K562 (cell line): ENCODE data around the gene CARD14. TPM values are rescaled to one million over a fixed set of nuclear protein-coding genes. Genes with fewer than 3 reads are reported as not detected.

ENCODE experiments used
- ATAC-seq: fragments of 200-7000 bp; cut with Tn5 transposase; 3 replicates; pipeline ENCODE4 v1.9.1; 2020; ENCODE audit warnings: moderate library complexity
- BruUV-seq: library from RNA; stranded (reverse); fragments of 400-500 nt; replicated peaks from 2 replicates; lab custom pipeline; 2021; lab: Mats Ljungman, UMichigan
- CTCF ChIA-PET: fragments of 300-600 bp; formaldehyde crosslinking; extraction: SDS; loops from one replicate; lab custom pipeline; 2021; ENCODE audit warnings: low intra/inter-chr PET ratio; lab: Yijun Ruan, JAX
- POLR2A ChIA-PET: fragments of 300-600, 350-650 bp; sonication (Branson Sonifier 250); formaldehyde crosslinking; extraction: SDS; loops from one replicate; lab custom pipeline; 2021; ENCODE audit warnings: antibody characterized with exemption, inconsistent platforms; lab: Yijun Ruan, JAX
- DNase-seq, 4 experiments: peaks; one replicate each; pipeline versions ENCODE4 v3.0.0 to v3.0.0-alpha.2; 2011 to 2018; ENCODE audit warnings: low spot score in 3 of 4, mixed read lengths in 3 of 4; ENCODE audit errors: extremely low read depth in 1 of 4
- FAIRE-seq: peaks from 2 replicates; lab custom pipeline; 2011; peaks lifted over from hg19 to GRCh38; lab: Jason Lieb, UNC
- H2AFZ ChIP-seq: 2 replicates; pipeline ENCODE4 v1.6.0; 2011; ENCODE audit warnings: low read depth, low read length, control low read depth, inconsistent platforms
- H3K27ac ChIP-seq: fragments of 200-600 bp; 3 replicates; pipeline ENCODE4 v1.8.0; 2011; ENCODE audit warnings: low read depth, mild to moderate bottlenecking, control low read depth, inconsistent platforms, low read length, moderate library complexity, mixed read lengths; ENCODE audit errors: extremely low read depth
- H3K27me3 ChIP-seq, 2 experiments: fragments of 300-600 bp in 1 of 2; 2 replicates in 1 of 2; 3 replicates in 1 of 2; pipeline versions ENCODE4 v1.6.0 to v1.8.0; 2011; ENCODE audit warnings: inconsistent platforms in 2 of 2, low read length in 2 of 2, mild to moderate bottlenecking in 1 of 2, mixed read lengths in 1 of 2, moderate library complexity in 1 of 2; ENCODE audit not compliant: control insufficient read depth in 2 of 2, insufficient read depth in 2 of 2
- H3K36me3 ChIP-seq: fragments of 300-600 bp; 3 replicates; pipeline ENCODE4 v1.8.0; 2011; ENCODE audit warnings: mild to moderate bottlenecking, low read length, inconsistent platforms; ENCODE audit not compliant: control insufficient read depth, insufficient read depth
- H3K4me1 ChIP-seq, 2 experiments: fragments of 200-600 bp in 1 of 2; replicated peaks in 1 of 2; 2 replicates in 1 of 2; 3 replicates in 1 of 2; pipeline versions ENCODE4 v1.5.1 to v1.8.0; 2011; ENCODE audit warnings: inconsistent platforms in 2 of 2, low read length in 2 of 2, mild to moderate bottlenecking in 1 of 2, mixed read lengths in 1 of 2, moderate library complexity in 1 of 2; ENCODE audit not compliant: control insufficient read depth in 2 of 2, insufficient read depth in 2 of 2
- H3K4me2 ChIP-seq: 2 replicates; pipeline ENCODE4 v1.6.1; 2011; ENCODE audit warnings: low read length, control low read depth, inconsistent platforms, mixed read lengths; ENCODE audit not compliant: insufficient read depth
- H3K4me3 ChIP-seq: fragments of 200-600 bp; sonication (generic), shearing (Covaris generic); 2 replicates; pipeline ENCODE4 v1.5.1; 2016; ENCODE audit warnings: control low read depth, inconsistent platforms
- H3K79me2 ChIP-seq: fragments of 200-600 bp; 3 replicates; pipeline ENCODE4 v1.8.0; 2011; ENCODE audit warnings: low read length, inconsistent platforms; ENCODE audit not compliant: control insufficient read depth, insufficient read depth
- H3K9ac ChIP-seq, 2 experiments: 2 replicates each; pipeline versions ENCODE4 v1.6.0 to v1.6.1; 2011; ENCODE audit warnings: low read depth in 2 of 2, low read length in 2 of 2, control low read depth in 1 of 2, inconsistent platforms in 1 of 2, mild to moderate bottlenecking in 1 of 2, mixed read lengths in 1 of 2; ENCODE audit not compliant: insufficient read depth in 1 of 2
- H3K9me1 ChIP-seq: one replicate; pipeline ENCODE4 v1.6.0; 2011; ENCODE audit warnings: inconsistent platforms, mild to moderate bottlenecking, low read length, moderate library complexity; ENCODE audit not compliant: control insufficient read depth, insufficient read depth
- H3K9me3 ChIP-seq: replicated peaks from 2 replicates; pipeline ENCODE4 v1.5.1; 2011; ENCODE audit warnings: low read depth, low read length, inconsistent platforms; ENCODE audit not compliant: control insufficient read depth, insufficient read depth
- H4K20me1 ChIP-seq: replicated peaks from 2 replicates; pipeline ENCODE4 v1.6.1; 2011; ENCODE audit warnings: low read length, inconsistent platforms, mixed read lengths; ENCODE audit not compliant: control insufficient read depth, insufficient read depth
- BRCA1 ChIP-seq, 2 experiments: fragments of 450-650 bp in 1 of 2; sonication (generic) in 1 of 2; formaldehyde crosslinking in 1 of 2; IDR thresholded peaks; 2 replicates each; pipeline versions ENCODE4 v1.5.0 to v1.6.1; 2017 to 2020; ENCODE audit warnings: mild to moderate bottlenecking in 1 of 2, missing genetic modification reagents in 1 of 2
- COPS2 ChIP-seq: fragments of 450-650 bp; conservative IDR thresholded peaks from 2 replicates; pipeline ENCODE4 v1.6.1; 2016; ENCODE audit warnings: mild to moderate bottlenecking, moderate library complexity
- DMBX1 ChIP-seq: fragments of 250-450 bp; sonication (Bioruptor Pico); IDR thresholded peaks from 2 replicates; pipeline ENCODE4 v1.8.0; 2022; ENCODE audit warnings: inconsistent platforms, mild to moderate bottlenecking, moderate library complexity, borderline replicate concordance
- FOXK2 ChIP-seq, 2 experiments: fragments of 450-650 bp; IDR thresholded peaks in 1 of 2; conservative IDR thresholded peaks in 1 of 2; 2 replicates each; pipeline ENCODE4 v1.6.1; 2016; ENCODE audit warnings: low read depth in 2 of 2, mild to moderate bottlenecking in 1 of 2
- HDAC8 ChIP-seq: fragments of 450-650 bp; IDR thresholded peaks from 2 replicates; pipeline ENCODE4 v1.6.1; 2016; ENCODE audit warnings: mild to moderate bottlenecking, missing genetic modification characterization, moderate library complexity, missing compliant biosample characterization
- HMG20A ChIP-seq: fragments of 450-650 bp; formaldehyde crosslinking; conservative IDR thresholded peaks from 2 replicates; pipeline ENCODE4 v1.4.0; 2020; ENCODE audit warnings: mild to moderate bottlenecking, mixed read lengths
- MEF2A ChIP-seq: IDR thresholded peaks from 2 replicates; pipeline ENCODE4 v1.6.1; 2011; ENCODE audit warnings: low read depth, mild to moderate bottlenecking, low read length, moderate library complexity; ENCODE audit not compliant: control insufficient read depth
- MYBL2 ChIP-seq, 2 experiments: fragments of 450-650 bp in 1 of 2; sonication (generic) in 1 of 2; formaldehyde crosslinking in 1 of 2; IDR thresholded peaks; 2 replicates each; pipeline versions ENCODE4 v1.6.1 to v1.8.1; 2017 to 2022; ENCODE audit warnings: borderline replicate concordance in 1 of 2, inconsistent platforms in 1 of 2, low read depth in 1 of 2, mild to moderate bottlenecking in 1 of 2, missing genetic modification reagents in 1 of 2, moderate library complexity in 1 of 2
- OTX1 ChIP-seq: fragments of 450-650 bp; formaldehyde crosslinking; IDR thresholded peaks from 2 replicates; pipeline ENCODE4 v1.4.0; 2022; ENCODE audit warnings: mild to moderate bottlenecking
- PTRF ChIP-seq: fragments of 450-650 bp; IDR thresholded peaks from 2 replicates; pipeline ENCODE4 v1.6.1; 2016; ENCODE audit warnings: mild to moderate bottlenecking, missing genetic modification characterization, missing compliant biosample characterization
- SP1 ChIP-seq: sonication (generic); formaldehyde crosslinking; IDR thresholded peaks from 2 replicates; pipeline ENCODE4 v1.8.1; 2022; ENCODE audit warnings: mild to moderate bottlenecking, missing genetic modification reagents
- TBL1XR1 ChIP-seq, 2 experiments: IDR thresholded peaks; 2 replicates each; pipeline ENCODE4 v1.6.1; 2012; ENCODE audit warnings: improper control_type of control experiment in 2 of 2, low read length in 2 of 2, mild to moderate bottlenecking in 1 of 2
- ZNF695 ChIP-seq: fragments of 450-650 bp; formaldehyde crosslinking; IDR thresholded peaks from 2 replicates; pipeline ENCODE4 v1.4.0; 2020; ENCODE audit warnings: mild to moderate bottlenecking, moderate library complexity
- WGBS: fragments of 100-300 bp; shearing (Covaris generic); methylation state at CpG from one replicate; pipeline ENCODE4 v1.1.6; 2016; ENCODE audit warnings: low coverage, mixed read lengths; ENCODE audit not compliant: insufficient coverage; ENCODE audit errors: missing lambda C conversion rate; 5-methylcytosine and 5-hydroxymethylcytosine counted together
- in situ Hi-C: fragments of 300-500 bp; cut with MboI; formaldehyde crosslinking; loops from 4 replicates; pipeline ENCODE4 v1.15.0; 2018; ENCODE audit warnings: inconsistent platforms, mixed read lengths
- intact Hi-C: fragments of 100-400 bp; cut with micrococcal nuclease; formaldehyde crosslinking; loops from 2 replicates; pipeline ENCODE4 v1.14.2; 2022
- polyA plus RNA-seq, 8 experiments: library from polyadenylated mRNA; depleted of rRNA in 4 of 8; stranded (reverse) in 5 of 8; unstranded in 3 of 8; fragments of >200 nt; fragmentation: Nextera tagmentation in 2 of 8; fragmentation: Illumina TruSeq in 1 of 8; extraction: Ambion mirVana in 2 of 8; extraction: Trizol in 1 of 8; gene quantifications; 2 replicates each; pipeline versions ENCODE4 v1.2.1 to v1.2.3, GENCODE V29; 2011 to 2014; ENCODE audit warnings: inconsistent platforms in 1 of 8, missing spikeins in 1 of 8
- total RNA-seq, 7 experiments: library from RNA; depleted of rRNA in 6 of 7; stranded (reverse); fragments of >200 nt in 6 of 7; fragmentation: Illumina TruSeq in 2 of 7; extraction: Trizol in 2 of 7; gene quantifications; 2 replicates each; pipeline versions ENCODE4 v1.2.1 to v1.2.3, GENCODE V29; 2011 to 2021; ENCODE audit warnings: low replicate concordance in 1 of 7
- TF ChIP-seq, protein P1 (sequence below): fragments of 250-450 bp; sonication (Bioruptor Pico); IDR thresholded peaks from 2 replicates; pipeline ENCODE4 v1.8.0; 2022; ENCODE audit warnings: inconsistent platforms, mild to moderate bottlenecking, moderate library complexity, borderline replicate concordance
- TF ChIP-seq, protein P2 (sequence below): sonication (generic); formaldehyde crosslinking; IDR thresholded peaks from 2 replicates; pipeline ENCODE4 v1.8.1; 2022; ENCODE audit warnings: missing genetic modification reagents
- TF ChIP-seq, protein P3 (sequence below): IDR thresholded peaks from 2 replicates; pipeline ENCODE4 v1.6.1; 2012; ENCODE audit warnings: low read depth, low read length, improper control_type of control experiment, borderline replicate concordance

The CARD14 gene
- total and polyA plus RNA-seq, 9 of the 15 experiments (the other 6 are each of a cell fraction or from before 2014, with no cell fraction given), result not detected

DNA sequence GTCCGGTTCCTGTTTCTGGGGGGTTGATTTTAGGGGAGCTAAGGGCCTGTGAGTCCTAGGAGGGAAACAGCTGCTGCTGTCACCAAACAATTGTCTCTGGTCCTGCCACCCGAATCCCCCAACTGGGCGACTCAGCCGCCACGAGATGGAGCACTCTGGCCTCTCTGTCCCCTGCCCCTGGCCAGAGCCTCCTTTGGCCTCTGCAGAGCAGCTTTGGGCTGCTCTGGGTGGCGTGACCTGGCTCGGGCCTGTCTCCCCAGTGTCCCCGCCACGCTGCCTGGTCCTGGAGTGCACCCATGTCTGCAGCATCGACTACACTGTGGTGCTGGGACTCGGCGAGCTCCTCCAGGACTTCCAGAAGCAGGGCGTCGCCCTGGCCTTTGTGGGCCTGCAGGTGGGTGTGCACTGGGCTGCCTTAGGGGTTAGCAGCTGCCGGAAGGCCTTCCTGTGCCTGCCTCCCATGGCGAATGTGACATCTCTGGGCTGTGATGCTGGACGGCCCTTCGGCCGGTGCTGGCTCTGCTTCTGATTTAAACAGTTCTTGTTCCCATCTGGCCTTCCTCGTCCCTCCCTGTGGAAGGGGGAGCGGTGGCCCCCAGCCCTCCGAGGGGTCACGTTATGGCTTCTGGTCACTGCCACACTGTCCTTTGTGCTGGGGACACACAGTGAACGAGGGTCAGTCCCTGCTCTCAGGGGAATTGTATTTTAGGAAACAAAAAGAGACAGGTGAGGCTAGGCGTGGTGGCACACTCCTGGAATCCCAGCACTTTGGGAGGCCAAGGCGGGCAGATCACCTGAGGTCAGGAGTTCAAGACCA is 79.3 kb downstream of the CARD14 start (continued):
- TF ChIP-seq, protein P1, sequence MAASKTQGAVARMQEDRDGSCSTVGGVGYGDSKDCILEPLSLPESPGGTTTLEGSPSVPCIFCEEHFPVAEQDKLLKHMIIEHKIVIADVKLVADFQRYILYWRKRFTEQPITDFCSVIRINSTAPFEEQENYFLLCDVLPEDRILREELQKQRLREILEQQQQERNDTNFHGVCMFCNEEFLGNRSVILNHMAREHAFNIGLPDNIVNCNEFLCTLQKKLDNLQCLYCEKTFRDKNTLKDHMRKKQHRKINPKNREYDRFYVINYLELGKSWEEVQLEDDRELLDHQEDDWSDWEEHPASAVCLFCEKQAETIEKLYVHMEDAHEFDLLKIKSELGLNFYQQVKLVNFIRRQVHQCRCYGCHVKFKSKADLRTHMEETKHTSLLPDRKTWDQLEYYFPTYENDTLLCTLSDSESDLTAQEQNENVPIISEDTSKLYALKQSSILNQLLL, result no peak
- no peak for TF ChIP-seq SP1
- TF ChIP-seq DMBX1 (CRISPR knock-in tag), result no peak
- no peak for TF ChIP-seq MEF2A
- no peak for TF ChIP-seq HMG20A (CRISPR knock-in tag)
- no peak for TF ChIP-seq COPS2
- no peak for TF ChIP-seq FOXK2 (conservative IDR thresholded peaks at IDR 0.05 in 1 of 2, IDR thresholded peaks at IDR 0.05 in 1 of 2; ENCODE audit: low read depth in 2 of 2)

DNA sequence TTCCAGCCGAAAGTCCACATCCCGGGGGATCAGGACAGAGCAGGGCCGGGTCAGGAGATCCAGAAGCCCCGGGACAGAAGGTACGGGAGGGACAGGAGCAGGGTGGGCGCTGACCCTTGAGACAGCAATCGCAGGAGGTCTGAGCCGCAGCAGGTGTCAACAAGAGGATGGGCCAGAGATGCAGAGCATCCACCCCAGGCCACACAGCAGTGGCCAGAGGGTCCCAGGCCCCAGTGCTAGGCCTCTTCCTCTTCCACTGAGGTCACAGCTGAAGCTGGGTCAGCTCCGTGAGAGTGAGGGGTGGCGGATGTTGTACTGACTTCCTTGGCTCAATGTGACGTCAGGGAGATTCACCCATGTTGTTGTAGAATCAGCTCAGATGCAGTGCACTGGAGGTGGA is 82.1 kb downstream of the CARD14 start:
- BruUV-seq, result no TSS peak
- no peak for FAIRE-seq
- 78% methylated on average over 9 of the region's 11 CpGs for WGBS
- TF ChIP-seq BRCA1 (IDR thresholded peaks at IDR 0.05) (no peak), BRCA1 (CRISPR knock-in tag; IDR thresholded peaks at IDR 0.05) (no peak), PTRF (no peak), TBL1XR1 (IDR thresholded peaks at IDR 0.05; ENCODE audit: low read length in 2 of 2) (no peak), HMG20A (CRISPR knock-in tag) (no peak), MYBL2 (IDR thresholded peaks at IDR 0.05; ENCODE audit: low read depth) (no peak), MYBL2 (CRISPR knock-in tag; IDR thresholded peaks at IDR 0.05; ENCODE audit: borderline replicate concordance) (no peak), ZNF695 (no peak), OTX1 (CRISPR knock-in tag) (no peak), HDAC8 (tag) (no peak)
- TF ChIP-seq, protein P2, sequence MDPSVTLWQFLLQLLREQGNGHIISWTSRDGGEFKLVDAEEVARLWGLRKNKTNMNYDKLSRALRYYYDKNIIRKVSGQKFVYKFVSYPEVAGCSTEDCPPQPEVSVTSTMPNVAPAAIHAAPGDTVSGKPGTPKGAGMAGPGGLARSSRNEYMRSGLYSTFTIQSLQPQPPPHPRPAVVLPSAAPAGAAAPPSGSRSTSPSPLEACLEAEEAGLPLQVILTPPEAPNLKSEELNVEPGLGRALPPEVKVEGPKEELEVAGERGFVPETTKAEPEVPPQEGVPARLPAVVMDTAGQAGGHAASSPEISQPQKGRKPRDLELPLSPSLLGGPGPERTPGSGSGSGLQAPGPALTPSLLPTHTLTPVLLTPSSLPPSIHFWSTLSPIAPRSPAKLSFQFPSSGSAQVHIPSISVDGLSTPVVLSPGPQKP (CRISPR knock-in tag), result no peak
- TF ChIP-seq, protein P3, sequence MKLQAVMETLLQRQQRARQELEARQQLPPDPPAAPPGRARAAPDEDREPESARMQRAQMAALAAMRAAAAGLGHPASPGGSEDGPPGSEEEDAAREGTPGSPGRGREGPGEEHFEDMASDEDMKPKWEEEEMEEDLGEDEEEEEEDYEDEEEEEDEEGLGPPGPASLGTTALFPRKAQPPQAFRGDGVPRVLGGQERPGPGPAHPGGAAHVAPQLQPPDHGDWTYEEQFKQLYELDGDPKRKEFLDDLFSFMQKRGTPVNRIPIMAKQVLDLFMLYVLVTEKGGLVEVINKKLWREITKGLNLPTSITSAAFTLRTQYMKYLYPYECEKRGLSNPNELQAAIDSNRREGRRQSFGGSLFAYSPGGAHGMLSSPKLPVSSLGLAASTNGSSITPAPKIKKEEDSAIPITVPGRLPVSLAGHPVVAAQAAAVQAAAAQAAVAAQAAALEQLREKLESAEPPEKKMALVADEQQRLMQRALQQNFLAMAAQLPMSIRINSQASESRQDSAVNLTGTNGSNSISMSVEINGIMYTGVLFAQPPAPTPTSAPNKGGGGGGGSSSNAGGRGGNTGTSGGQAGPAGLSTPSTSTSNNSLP, result no peak

More for the DNA sequence above, 82.1 kb downstream of the CARD14 start:
- no peak for DNase-seq
- Histone ChIP-seq H3K9me1 (no peaks in the 10 kb centered on the region), H3K9ac (0 out of 4 replicates have a peak overlapping the region, but pooled peaks of 1 of the 2 experiments have one; percentile 3), H3K4me3 (no peak overlapping the region), H3K27ac (peak overlapping the region; percentile 15; the same call in 1 of the 3 replicates), H2AFZ (no peak overlapping the region), H3K36me3 (no peaks in the 10 kb centered on the region), H3K4me2 (no peak overlapping the region), H3K27me3 (no peaks in the 10 kb centered on the region), H3K9me3 (no peaks in the 10 kb centered on the region), H3K79me2 (no peaks in the 10 kb centered on the region; the same call in 2 of the 3 replicates), H3K4me1 (peaks cover 38 to 67% of the 10 kb centered on the region in 2 experiments), H4K20me1 (no peaks in the 10 kb centered on the region)
- no peak for ATAC-seq
- in situ Hi-C loops (no loop called here), intact Hi-C loops (no loop called here)
- ChIA-PET POLR2A (interaction anchor here (0.7 kb wide), 1 partner anchor 562 kb away, joined by 3 read pairs; no protein-coding TSS in a partner anchor), CTCF (no interaction called here)
